Skeletal muscle tissue (tissue), 4 donors: ENCODE data around the gene FMN1. TPM values are rescaled to one million over a fixed set of nuclear protein-coding genes. Genes with fewer than 3 reads are reported as not detected.

Experiments used
- H3K27ac ChIP-seq: one replicate; pipeline ENCODE4 v1.7.0; 2013; ENCODE audit warnings: mild to moderate bottlenecking, low read depth, low read length, inconsistent platforms
- H3K27me3 ChIP-seq, 3 donors: one replicate each; pipeline ENCODE4 v1.7.0; 2013; ENCODE audit warnings: low read length in 3 of 3; ENCODE audit not compliant: control insufficient read depth in 3 of 3, insufficient read depth in 3 of 3
- H3K36me3 ChIP-seq, 3 donors: one replicate each; pipeline ENCODE4 v1.7.0; 2013; ENCODE audit warnings: low read length in 3 of 3; ENCODE audit not compliant: control insufficient read depth in 3 of 3, insufficient read depth in 3 of 3
- H3K4me1 ChIP-seq, 3 donors: one replicate each; pipeline ENCODE4 v1.7.0; 2013; ENCODE audit warnings: low read length in 3 of 3, mild to moderate bottlenecking in 3 of 3; ENCODE audit not compliant: control insufficient read depth in 3 of 3, insufficient read depth in 3 of 3
- H3K4me3 ChIP-seq, 3 donors: one replicate each; pipeline ENCODE4 v1.7.0; 2013; ENCODE audit warnings: low read length in 3 of 3
- H3K9ac ChIP-seq, 3 donors: one replicate each; pipeline ENCODE4 v1.7.0; 2013; ENCODE audit warnings: low read length in 3 of 3, mild to moderate bottlenecking in 3 of 3, moderate library complexity in 2 of 3, low read depth in 1 of 3
- H3K9me3 ChIP-seq, 3 donors: one replicate each; pipeline ENCODE4 v1.7.0; 2013; ENCODE audit warnings: low read length in 3 of 3; ENCODE audit not compliant: control insufficient read depth in 3 of 3
- total RNA-seq: library from RNA; depleted of rRNA; stranded (reverse); fragments of >200 nt; gene quantifications from one replicate; pipeline ENCODE4 v1.2.3, GENCODE V29; 2014
- donor health status: Osteomylitis.

The FMN1 gene
- total RNA-seq, 1 donor from 2014 or later, result 3.7 TPM

GRCh38 chr15:33158366-33158765, 36.1 kb downstream of the FMN1 start:
- Histone ChIP-seq H3K27me3 (no peaks in the 10 kb centered on the region), H3K4me1 (peaks cover 10 to 15% (median 12%) of the 10 kb centered on the region in 3 donors), H3K9me3 (no peaks in the 10 kb centered on the region), H3K4me3 (no peak overlapping the region), H3K9ac (no peak overlapping the region), H3K36me3 (no peaks in the 10 kb centered on the region), H3K27ac (no peak overlapping the region)

GRCh38 chr15:33157371-33158037, 37.0 kb downstream of the FMN1 start:
- Histone ChIP-seq H3K9ac (no peak overlapping the region), H3K27me3 (no peaks in the 10 kb centered on the region), H3K4me1 (peaks cover 10 to 15% (median 12%) of the 10 kb centered on the region in 3 donors), H3K9me3 (no peaks in the 10 kb centered on the region), H3K36me3 (no peaks in the 10 kb centered on the region), H3K27ac (no peak overlapping the region), H3K4me3 (no peak overlapping the region)

- H3K4me3 ChIP-seq, result no peak overlapping the region
- H3K4me1 ChIP-seq, result peaks cover 7 to 9% (median 8%) of the 10 kb centered on the region in 3 donors
- no peaks in the 10 kb centered on the region for H3K36me3 ChIP-seq
- H3K9me3 ChIP-seq, result no peaks in the 10 kb centered on the region
- H3K27me3 ChIP-seq, result no peaks in the 10 kb centered on the region
- H3K27ac ChIP-seq, result no peak overlapping the region
- no peak overlapping the region for H3K9ac ChIP-seq
Measured at GRCh38 chr15:33155691-33156420, 38.7 kb downstream of the FMN1 start.

- H3K36me3 ChIP-seq, result no peaks in the 10 kb centered on the region
- H3K4me1 ChIP-seq, result no peaks in the 10 kb centered on the region
- no peaks in the 10 kb centered on the region for H3K9me3 ChIP-seq
- H3K27me3 ChIP-seq, result no peaks in the 10 kb centered on the region
- H3K4me3 ChIP-seq, result peak overlapping the region in 1 of 3 donors; percentile 39
- no peak overlapping the region for H3K9ac ChIP-seq
- peak overlapping the region; percentile 49 for H3K27ac ChIP-seq
Measured at GRCh38 chr15:33154351-33155166, 40.0 kb downstream of the FMN1 start.

GRCh38 chr15:33153548-33153947, 41.0 kb downstream of the FMN1 start:
- H3K27ac ChIP-seq, result no peak overlapping the region
- no peaks in the 10 kb centered on the region for H3K27me3 ChIP-seq

GRCh38 chr15:33152502-33153109, 41.9 kb downstream of the FMN1 start:
- H3K4me1 ChIP-seq, result no peaks in the 10 kb centered on the region
- no peak overlapping the region for H3K27ac ChIP-seq
- H3K4me3 ChIP-seq, result no peak overlapping the region
- no peaks in the 10 kb centered on the region for H3K27me3 ChIP-seq
- H3K9me3 ChIP-seq, result no peaks in the 10 kb centered on the region
- H3K36me3 ChIP-seq, result no peaks in the 10 kb centered on the region
- H3K9ac ChIP-seq, result no peak overlapping the region

More at GRCh38 chr15:33153548-33153947, 41.0 kb downstream of the FMN1 start:
- Histone ChIP-seq H3K9ac (no peak overlapping the region), H3K4me3 (no peak overlapping the region), H3K9me3 (no peaks in the 10 kb centered on the region), H3K4me1 (no peaks in the 10 kb centered on the region), H3K36me3 (no peaks in the 10 kb centered on the region)

- no peaks in the 10 kb centered on the region for H3K36me3 ChIP-seq
- H3K9me3 ChIP-seq, result no peaks in the 10 kb centered on the region
- H3K27me3 ChIP-seq, result no peaks in the 10 kb centered on the region
- H3K4me3 ChIP-seq, result no peak overlapping the region
- no peaks in the 10 kb centered on the region for H3K4me1 ChIP-seq
- H3K27ac ChIP-seq, result no peak overlapping the region
- H3K9ac ChIP-seq, result no peak overlapping the region
Measured at GRCh38 chr15:33150971-33151370, 43.5 kb downstream of the FMN1 start.

GRCh38 chr15:33150431-33150941, 44.0 kb downstream of the FMN1 start:
- H3K9me3 ChIP-seq, result no peaks in the 10 kb centered on the region
- no peaks in the 10 kb centered on the region for H3K4me1 ChIP-seq
- H3K27ac ChIP-seq, result no peak overlapping the region
- H3K27me3 ChIP-seq, result no peaks in the 10 kb centered on the region
- H3K36me3 ChIP-seq, result no peaks in the 10 kb centered on the region
- no peak overlapping the region for H3K9ac ChIP-seq
- no peak overlapping the region for H3K4me3 ChIP-seq

GRCh38 chr15:33149919-33150318, 44.6 kb downstream of the FMN1 start:
- Histone ChIP-seq H3K27ac (no peak overlapping the region), H3K27me3 (no peaks in the 10 kb centered on the region), H3K36me3 (no peaks in the 10 kb centered on the region), H3K9ac (no peak overlapping the region), H3K4me1 (no peaks in the 10 kb centered on the region), H3K9me3 (no peaks in the 10 kb centered on the region), H3K4me3 (no peak overlapping the region)
